GM18858 (cell line): ENCODE data around the gene KCNQ4.

Experiments used
- ATAC-seq: cut with Tn5 transposase; IDR thresholded peaks from one replicate; pipeline ENCODE4 v1.9.1; 2021; ENCODE audit not compliant: unreplicated experiment

The KCNQ4 gene

GRCh38 chr1:40838980-40839942 lies 55.7 kb downstream of the KCNQ4 start:
- no peak for ATAC-seq

DNA sequence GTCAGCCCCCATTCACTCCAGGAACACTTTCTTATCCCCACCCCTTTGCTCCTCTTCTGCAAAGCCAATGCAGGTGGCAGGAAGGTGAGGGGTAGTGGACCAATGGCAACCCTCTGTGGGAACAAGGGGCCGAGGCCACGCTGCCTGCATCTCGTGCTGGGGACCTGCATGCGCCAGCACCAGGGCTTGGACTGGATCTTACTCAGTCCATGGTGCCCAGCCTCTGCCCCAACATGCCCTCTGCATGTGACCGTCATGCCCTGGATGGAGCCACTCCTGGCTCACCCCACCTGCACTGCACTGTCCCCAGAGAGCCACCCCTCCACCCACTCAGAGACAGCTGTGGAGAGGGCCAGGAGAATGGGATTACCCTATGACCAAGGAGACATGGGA lies 56.4 kb downstream of the KCNQ4 start:
- ATAC-seq, result no peak

GRCh38 chr1:40840526-40841323 lies 57.1 kb downstream of the KCNQ4 start:
- ATAC-seq, result no peak

DNA sequence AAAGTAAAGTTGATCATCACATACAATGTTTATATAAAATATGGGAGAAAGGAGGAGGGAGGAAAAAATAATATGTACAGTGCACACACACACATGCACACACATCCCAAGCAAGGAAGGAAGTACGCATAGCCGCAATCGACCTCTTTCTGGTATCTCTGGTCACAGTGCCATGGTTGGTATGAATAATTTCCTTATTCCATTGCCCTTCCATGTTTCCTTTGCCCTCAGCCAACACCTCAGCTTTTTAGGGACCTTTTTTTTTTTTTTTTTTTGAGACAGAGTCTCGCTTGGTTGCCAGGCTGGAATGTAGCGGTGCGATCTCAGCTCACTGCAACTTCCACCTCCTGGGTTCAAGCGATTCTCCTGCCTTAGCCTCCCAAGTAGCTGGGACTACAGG lies 58.0 kb downstream of the KCNQ4 start:
- no peak for ATAC-seq

DNA sequence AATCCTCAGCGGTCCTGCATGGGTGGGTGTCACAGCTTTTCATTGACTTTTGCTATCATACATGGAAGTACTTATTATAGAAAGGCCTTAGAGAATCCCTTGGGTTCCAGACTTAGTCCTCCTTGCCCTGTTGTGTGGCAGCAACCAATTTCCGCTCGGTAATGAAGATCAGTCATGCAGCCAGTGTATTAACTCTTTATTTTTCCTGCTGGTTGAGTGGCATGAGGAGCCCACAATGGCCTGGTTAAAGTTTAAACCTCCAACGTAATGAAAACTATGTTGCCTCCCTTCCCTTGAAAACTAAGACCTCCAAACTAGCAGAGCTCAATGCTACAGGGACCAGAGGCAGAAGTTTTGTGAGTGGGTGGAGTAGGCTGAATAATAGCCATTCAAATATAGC lies 58.6 kb downstream of the KCNQ4 start:
- ATAC-seq, result no peak

- no peak for ATAC-seq
Measured at GRCh38 chr1:40842691-40843090, 59.1 kb downstream of the KCNQ4 start.

DNA sequence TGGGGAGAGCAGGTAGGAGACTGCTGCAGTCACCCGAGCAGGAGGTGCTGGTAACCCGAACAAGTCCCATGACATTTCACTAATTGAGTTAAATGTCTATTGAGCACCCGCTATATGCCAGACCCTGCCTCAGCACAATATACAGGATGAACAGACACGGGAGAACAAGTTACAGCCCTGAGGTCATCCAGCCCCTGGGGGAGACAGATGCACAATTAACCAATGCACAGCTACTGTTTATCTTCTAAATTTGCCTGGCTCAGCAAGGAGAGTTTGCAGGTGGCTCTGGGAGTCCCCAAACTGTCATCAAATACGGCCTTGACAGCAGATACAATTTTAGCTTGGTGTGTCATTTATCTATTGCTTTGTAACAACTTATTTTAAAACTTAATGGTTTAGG lies 60.5 kb downstream of the KCNQ4 start:
- ATAC-seq, result no peak

- no peak for ATAC-seq
Measured at GRCh38 chr1:40844887-40845878, 61.6 kb downstream of the KCNQ4 start.

GRCh38 chr1:40845895-40846294 lies 62.3 kb downstream of the KCNQ4 start:
- no peak for ATAC-seq

DNA sequence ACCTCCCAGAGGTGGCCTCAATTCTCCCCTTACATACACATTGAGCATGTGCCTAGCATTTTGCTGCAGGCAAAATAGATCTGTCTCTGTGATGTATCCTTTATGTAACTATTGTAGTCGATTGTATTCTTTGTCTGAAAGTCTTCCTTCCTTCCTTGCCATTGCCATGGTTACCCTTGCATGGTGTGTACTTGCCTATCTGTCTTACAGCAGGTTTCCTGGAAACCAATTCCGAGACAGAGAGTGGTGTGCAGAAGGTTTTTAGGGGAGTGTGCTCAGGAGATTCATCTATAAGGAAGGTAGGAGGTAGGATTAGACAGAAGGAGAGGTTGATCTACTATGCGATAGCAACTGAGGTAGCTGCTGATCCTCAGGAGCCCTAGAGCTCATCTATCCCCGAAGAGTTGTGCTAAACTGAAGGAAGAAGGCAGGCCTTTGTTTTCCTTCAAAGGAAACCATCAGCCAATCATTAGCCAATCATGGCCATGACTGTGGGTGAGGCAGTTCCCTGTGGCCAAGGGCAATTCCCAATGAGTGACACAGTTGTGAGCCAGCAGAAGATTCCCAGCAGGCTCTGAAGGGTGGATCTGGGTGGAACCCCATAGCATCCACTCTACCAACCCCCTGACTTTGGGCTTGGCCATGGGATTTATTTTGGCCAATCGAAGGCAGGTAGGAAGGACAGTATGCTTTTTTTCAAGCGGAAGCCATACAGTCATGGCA lies 63.6 kb downstream of the KCNQ4 start:
- ATAC-seq, result no peak

- ATAC-seq, result no peak
Measured at GRCh38 chr1:40848530-40849189, 65.1 kb downstream of the KCNQ4 start.

GRCh38 chr1:40849801-40850592 lies 66.4 kb downstream of the KCNQ4 start:
- ATAC-seq, result no peak

DNA sequence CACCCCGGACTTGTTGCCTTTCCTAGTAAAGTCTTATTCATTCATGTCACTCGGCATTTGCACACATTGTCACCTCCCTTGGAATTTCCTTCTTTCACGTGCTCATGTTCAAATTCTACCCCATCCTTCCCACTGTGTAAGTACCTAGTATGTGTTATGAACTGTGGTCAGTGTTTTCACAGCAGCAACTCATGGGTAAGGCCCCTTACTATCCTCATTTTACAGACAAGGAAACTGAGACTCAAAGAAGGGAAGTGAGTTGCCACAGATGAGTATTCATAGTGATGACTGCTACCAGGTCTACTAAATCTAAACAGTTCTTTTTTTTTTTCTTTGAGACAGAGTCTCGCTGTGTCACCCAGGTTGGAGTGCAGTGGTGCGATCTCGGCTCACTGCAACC lies 68.1 kb downstream of the KCNQ4 start:
- no peak for ATAC-seq

DNA sequence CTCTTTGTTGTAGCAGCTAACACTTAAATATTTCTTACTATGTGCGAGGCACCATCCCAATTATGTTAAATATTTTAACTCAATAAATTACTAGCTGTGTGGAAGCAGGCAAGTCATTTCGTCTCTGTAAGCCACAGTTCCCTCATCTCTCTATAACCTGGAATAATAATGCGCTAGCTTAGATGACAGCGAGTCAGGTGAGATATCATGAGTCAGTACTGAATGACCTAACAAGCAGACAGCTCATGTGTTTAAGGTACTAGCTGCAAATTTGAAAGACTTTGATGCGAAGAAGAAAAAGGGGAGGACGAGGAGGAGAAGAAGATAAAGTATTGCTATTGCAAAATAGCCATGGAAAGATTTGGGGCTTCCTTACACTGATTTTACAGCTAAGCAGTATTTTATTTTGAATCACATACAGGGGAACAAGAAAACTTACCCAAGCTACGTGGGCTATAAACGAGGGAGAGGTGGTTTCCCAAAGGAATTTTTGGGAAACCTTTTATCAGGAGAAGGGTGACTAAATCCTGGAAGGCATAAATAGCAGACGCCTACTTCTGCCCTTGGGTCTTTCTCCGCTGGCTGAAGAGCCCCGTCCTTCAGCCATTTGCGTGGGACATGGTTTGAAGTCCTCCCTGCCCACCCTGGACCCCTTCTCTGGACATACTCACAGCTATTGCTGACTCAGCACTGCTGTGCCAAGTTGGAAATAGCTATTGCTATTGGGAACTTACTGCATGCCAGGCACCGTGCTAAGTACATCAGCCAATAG lies 69.7 kb downstream of the KCNQ4 start:
- no peak for ATAC-seq

DNA sequence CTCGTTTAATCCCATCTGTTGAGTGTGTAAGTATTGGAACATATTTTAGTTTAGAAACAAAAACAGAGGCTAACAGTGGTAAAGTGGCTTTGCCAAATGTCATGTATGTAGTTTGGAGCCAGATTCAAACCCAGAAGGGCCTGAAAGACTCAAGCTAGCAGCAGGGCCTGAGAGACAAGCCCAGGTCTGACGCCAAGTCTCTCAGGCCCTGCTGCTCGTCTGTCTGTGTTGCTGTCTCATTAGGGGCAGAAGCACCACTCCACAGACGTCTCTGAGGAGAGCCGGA lies 70.2 kb downstream of the KCNQ4 start:
- no peak for ATAC-seq

DNA sequence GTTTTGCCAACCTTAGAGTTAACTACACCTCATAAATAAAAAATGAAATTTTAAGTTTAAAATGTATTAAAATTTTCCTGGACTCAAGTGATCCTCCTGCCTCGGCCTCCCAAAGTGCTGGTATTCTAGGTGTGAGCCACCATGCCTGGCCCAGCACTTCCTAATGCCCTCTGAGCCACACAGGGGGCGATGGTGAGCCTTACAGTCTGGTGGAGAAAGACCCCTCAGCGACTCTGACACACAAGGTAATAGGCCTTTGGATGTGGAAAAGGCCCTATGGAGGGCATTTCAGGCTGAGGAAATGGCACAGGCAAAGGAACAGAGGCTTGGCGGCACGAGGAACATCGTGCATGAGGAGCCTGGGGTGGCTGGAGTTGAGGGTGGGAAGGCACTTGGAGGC lies 71.9 kb downstream of the KCNQ4 start:
- no peak for ATAC-seq

GRCh38 chr1:40856116-40856515 lies 72.5 kb downstream of the KCNQ4 start:
- no peak for ATAC-seq

DNA sequence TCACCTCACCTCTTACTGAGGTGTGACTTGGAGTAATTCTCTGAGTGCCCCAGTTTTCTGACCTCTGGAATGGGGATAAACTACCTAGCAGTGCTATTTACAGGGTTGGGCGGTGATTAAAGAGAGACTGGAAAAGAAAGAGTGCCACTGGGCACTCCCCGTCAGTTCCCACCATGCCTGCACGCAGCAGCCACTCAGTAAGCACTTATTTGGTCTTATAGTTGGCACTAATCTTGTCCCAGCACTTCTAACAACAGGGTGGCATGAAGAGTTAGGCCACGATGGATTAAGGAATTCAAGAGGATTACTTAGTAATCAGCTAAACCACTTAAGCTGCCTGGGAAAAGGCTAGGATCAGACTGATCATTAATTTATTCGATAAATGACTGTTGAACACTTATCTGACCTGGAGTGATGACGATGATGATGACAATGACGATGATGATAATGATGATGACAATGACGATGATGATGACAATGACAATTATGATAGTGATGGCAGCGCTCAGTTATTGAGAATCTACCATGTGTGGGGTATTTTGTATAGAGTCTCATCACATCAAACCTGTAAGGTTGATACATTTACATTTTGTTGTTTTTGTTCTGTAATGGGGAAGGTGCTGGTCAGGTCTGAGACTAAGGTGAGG lies 73.2 kb downstream of the KCNQ4 start:
- no peak for ATAC-seq
